ENCODE results near the gene HELQ. TPM values are rescaled to one million over a fixed set of nuclear protein-coding genes. Genes with fewer than 3 reads are reported as not detected.

The HELQ gene
- total and polyA plus RNA-seq, 9 of the 15 experiments (the other 6 are each of a cell fraction or from before 2014, with no cell fraction given), result 3.5 to 15.2 (median 11.9) TPM

DNA sequence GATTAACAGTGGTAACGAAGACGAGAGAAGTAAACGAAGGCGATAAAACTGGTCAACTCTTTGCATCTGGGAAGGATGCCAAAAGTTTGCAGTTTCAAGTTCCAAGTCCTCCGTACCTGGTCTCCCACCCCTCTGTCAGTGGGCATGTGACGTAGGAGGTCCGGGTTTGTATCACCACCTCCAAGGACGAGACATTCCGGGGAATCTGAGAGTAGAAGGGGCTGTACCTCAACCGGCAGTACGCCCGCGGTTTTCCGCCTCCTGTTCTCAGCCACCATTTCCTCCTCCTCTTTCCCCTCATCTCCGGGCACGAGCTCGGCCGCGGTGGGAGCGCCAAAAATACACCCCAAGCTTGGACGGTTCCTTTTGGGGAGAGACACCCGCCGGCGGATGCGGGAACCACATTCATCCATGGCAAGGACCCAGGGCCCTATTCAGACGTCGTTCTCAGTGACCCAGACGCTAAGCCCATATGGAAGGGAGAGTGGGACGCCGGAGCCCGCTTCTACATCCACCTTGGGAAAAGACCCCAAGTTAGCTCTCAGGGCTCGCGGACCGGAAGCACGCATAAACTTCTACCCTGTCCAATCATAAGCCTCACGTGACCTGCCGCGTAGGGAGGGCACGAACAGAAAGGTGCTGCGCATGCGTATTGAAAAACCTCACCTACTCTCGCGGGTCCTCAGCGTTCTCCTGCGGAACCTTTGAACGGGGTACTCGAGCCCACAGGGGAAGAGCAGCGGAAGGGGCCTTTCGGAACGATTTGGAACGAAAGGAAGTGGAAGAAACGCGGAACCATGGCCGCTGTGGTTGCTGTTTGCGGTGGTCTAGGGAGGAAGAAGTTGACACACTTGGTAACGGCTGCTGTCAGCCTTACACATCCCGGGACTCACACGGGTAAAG, at the start of gene HELQ, which contains the start of gene MRPS18C (continued):
- TF ChIP-seq, protein P1, sequence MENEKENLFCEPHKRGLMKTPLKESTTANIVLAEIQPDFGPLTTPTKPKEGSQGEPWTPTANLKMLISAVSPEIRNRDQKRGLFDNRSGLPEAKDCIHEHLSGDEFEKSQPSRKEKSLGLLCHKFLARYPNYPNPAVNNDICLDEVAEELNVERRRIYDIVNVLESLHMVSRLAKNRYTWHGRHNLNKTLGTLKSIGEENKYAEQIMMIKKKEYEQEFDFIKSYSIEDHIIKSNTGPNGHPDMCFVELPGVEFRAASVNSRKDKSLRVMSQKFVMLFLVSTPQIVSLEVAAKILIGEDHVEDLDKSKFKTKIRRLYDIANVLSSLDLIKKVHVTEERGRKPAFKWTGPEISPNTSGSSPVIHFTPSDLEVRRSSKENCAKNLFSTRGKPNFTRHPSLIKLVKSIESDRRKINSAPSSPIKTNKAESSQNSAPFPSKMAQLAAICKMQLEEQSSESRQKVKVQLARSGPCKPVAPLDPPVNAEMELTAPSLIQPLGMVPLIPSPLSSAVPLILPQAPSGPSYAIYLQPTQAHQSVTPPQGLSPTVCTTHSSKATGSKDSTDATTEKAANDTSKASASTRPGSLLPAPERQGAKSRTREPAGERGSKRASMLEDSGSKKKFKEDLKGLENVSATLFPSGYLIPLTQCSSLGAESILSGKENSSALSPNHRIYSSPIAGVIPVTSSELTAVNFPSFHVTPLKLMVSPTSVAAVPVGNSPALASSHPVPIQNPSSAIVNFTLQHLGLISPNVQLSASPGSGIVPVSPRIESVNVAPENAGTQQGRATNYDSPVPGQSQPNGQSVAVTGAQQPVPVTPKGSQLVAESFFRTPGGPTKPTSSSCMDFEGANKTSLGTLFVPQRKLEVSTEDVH (IDR thresholded peaks at IDR 0.05; ENCODE audit: low read depth, partially characterized antibody), result peak; percentile 94
- TF ChIP-seq DIDO1 (tag; IDR thresholded peaks at IDR 0.05; ENCODE audit: low read depth) (peak; percentile 98), FOSL1 (tag; conservative IDR thresholded peaks at IDR 0.05) (peak; percentile 32), SOX6 (IDR thresholded peaks at IDR 0.05) (peak; percentile 78), CCAR2 (IDR thresholded peaks at IDR 0.05; ENCODE audit: low read depth, low read length) (0 out of 2 replicates have a peak, but pooled peaks have one; percentile 66), HSF4 (CRISPR knock-in tag; IDR thresholded peaks at IDR 0.05; ENCODE audit: borderline replicate concordance) (no peak), ZBTB7A (IDR thresholded peaks at IDR 0.05; ENCODE audit: borderline replicate concordance, control insufficient read depth, low read depth, low read length) (peak; percentile 74; the same call in 1 of the 2 replicates), ZFP1 (CRISPR knock-in tag; IDR thresholded peaks at IDR 0.05) (no peak), TRIM28 (IDR thresholded peaks at IDR 0.05) (peak; percentile 33; the same call in 1 of the 2 replicates), NR4A1 (CRISPR knock-in tag; IDR thresholded peaks at IDR 0.05) (no peak), NR4A1 (tag; IDR thresholded peaks at IDR 0.05) (no peak), ESRRA (IDR thresholded peaks at IDR 0.05; ENCODE audit: borderline replicate concordance, low read depth) (peak; percentile 80; the same call in 1 of the 2 replicates), RFX1 (IDR thresholded peaks at IDR 0.05) (no peak), MTA1 (IDR thresholded peaks at IDR 0.05; ENCODE audit: borderline replicate concordance) (0 out of 2 replicates have a peak, but pooled peaks have one; percentile 12), ZNF134 (CRISPR knock-in tag; conservative IDR thresholded peaks at IDR 0.05) (no peak), SNIP1 (IDR thresholded peaks at IDR 0.05; ENCODE audit: low read depth) (no peak), NCOA6 (IDR thresholded peaks at IDR 0.05) (no peak)
- TF ChIP-seq, protein P2, sequence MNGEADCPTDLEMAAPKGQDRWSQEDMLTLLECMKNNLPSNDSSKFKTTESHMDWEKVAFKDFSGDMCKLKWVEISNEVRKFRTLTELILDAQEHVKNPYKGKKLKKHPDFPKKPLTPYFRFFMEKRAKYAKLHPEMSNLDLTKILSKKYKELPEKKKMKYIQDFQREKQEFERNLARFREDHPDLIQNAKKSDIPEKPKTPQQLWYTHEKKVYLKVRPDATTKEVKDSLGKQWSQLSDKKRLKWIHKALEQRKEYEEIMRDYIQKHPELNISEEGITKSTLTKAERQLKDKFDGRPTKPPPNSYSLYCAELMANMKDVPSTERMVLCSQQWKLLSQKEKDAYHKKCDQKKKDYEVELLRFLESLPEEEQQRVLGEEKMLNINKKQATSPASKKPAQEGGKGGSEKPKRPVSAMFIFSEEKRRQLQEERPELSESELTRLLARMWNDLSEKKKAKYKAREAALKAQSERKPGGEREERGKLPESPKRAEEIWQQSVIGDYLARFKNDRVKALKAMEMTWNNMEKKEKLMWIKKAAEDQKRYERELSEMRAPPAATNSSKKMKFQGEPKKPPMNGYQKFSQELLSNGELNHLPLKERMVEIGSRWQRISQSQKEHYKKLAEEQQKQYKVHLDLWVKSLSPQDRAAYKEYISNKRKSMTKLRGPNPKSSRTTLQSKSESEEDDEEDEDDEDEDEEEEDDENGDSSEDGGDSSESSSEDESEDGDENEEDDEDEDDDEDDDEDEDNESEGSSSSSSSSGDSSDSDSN (IDR thresholded peaks at IDR 0.05; ENCODE audit: borderline replicate concordance in 1 of 2, low read depth in 2 of 2, low read length in 2 of 2), result peak; percentile 15 to 75; a peak in 2 of 4 replicates
- TF ChIP-seq, protein P3, sequence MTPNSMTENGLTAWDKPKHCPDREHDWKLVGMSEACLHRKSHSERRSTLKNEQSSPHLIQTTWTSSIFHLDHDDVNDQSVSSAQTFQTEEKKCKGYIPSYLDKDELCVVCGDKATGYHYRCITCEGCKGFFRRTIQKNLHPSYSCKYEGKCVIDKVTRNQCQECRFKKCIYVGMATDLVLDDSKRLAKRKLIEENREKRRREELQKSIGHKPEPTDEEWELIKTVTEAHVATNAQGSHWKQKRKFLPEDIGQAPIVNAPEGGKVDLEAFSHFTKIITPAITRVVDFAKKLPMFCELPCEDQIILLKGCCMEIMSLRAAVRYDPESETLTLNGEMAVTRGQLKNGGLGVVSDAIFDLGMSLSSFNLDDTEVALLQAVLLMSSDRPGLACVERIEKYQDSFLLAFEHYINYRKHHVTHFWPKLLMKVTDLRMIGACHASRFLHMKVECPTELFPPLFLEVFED (CRISPR knock-in tag; conservative IDR thresholded peaks at IDR 0.05), result 0 out of 2 replicates have a peak, but pooled peaks have one; percentile 14
- TF ChIP-seq, protein P4, sequence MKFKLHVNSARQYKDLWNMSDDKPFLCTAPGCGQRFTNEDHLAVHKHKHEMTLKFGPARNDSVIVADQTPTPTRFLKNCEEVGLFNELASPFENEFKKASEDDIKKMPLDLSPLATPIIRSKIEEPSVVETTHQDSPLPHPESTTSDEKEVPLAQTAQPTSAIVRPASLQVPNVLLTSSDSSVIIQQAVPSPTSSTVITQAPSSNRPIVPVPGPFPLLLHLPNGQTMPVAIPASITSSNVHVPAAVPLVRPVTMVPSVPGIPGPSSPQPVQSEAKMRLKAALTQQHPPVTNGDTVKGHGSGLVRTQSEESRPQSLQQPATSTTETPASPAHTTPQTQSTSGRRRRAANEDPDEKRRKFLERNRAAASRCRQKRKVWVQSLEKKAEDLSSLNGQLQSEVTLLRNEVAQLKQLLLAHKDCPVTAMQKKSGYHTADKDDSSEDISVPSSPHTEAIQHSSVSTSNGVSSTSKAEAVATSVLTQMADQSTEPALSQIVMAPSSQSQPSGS (CRISPR knock-in tag; IDR thresholded peaks at IDR 0.05), result no peak

All from K562 (cell line).